HepG2 (cell line): ENCODE data around the gene CAPN10. TPM values are rescaled to one million over a fixed set of nuclear protein-coding genes. Genes with fewer than 3 reads are reported as not detected.

Experiments used
- ESRRA ChIP-seq: sonication (generic); formaldehyde crosslinking; IDR thresholded peaks from 2 replicates; pipeline ENCODE4 v1.5.1; 2020; ENCODE audit warnings: mild to moderate bottlenecking, low read depth, missing genetic modification reagents
- HMGA1 ChIP-seq: sonication (generic); formaldehyde crosslinking; conservative IDR thresholded peaks from 2 replicates; pipeline ENCODE4 v1.4.0; 2020; ENCODE audit warnings: missing genetic modification reagents
- KDM1A ChIP-seq: IDR thresholded peaks from 2 replicates; pipeline ENCODE4 v1.6.1; 2016; ENCODE audit warnings: missing compliant biosample characterization
- KMT2B ChIP-seq: IDR thresholded peaks from 2 replicates; pipeline ENCODE4 v1.6.1; 2016; ENCODE audit warnings: missing genetic modification reagents, missing compliant biosample characterization
- MIXL1 ChIP-seq: IDR thresholded peaks from 2 replicates; pipeline ENCODE4 v1.6.1; 2016
- NCOA2 ChIP-seq: sonication (generic); formaldehyde crosslinking; IDR thresholded peaks from 2 replicates; pipeline ENCODE4 v1.8.0; 2022; ENCODE audit warnings: inconsistent platforms
- PCBP1 ChIP-seq: fragments of 200-400 bp; formaldehyde crosslinking; IDR thresholded peaks from 2 replicates; pipeline ENCODE4 v1.6.1; 2017; ENCODE audit warnings: mild to moderate bottlenecking, low read depth, low read length, borderline replicate concordance
- SUZ12 ChIP-seq: fragments of 150-350 bp; IDR thresholded peaks from 2 replicates; pipeline ENCODE4 v1.6.1; 2014; ENCODE audit warnings: low read depth, low read length
- TGIF2 ChIP-seq: IDR thresholded peaks from 2 replicates; pipeline ENCODE4 v1.6.1; 2016; ENCODE audit warnings: control low read depth, missing compliant biosample characterization
- ZNF780A ChIP-seq: sonication (generic); formaldehyde crosslinking; IDR thresholded peaks from 2 replicates; pipeline ENCODE4 v1.8.0; 2022; ENCODE audit warnings: mild to moderate bottlenecking, missing genetic modification reagents, moderate library complexity
- polyA plus RNA-seq, 8 experiments: library from polyadenylated mRNA; depleted of rRNA in 3 of 8; stranded (reverse) in 7 of 8; unstranded in 1 of 8; fragments of >200 nt; fragmentation: Illumina TruSeq in 4 of 8; extraction: Trizol in 4 of 8; gene quantifications; 2 replicates each; pipeline versions ENCODE4 v1.2.1 to v1.2.3, GENCODE V29; 2011 to 2016; ENCODE audit warnings: low read depth in 4 of 8, missing spikeins in 1 of 8, mixed read lengths in 1 of 8; ENCODE audit not compliant: insufficient read depth in 1 of 8
- total RNA-seq, 5 experiments: library from RNA; depleted of rRNA; stranded (reverse); fragments of >200 nt; fragmentation: Illumina TruSeq; extraction: Trizol; gene quantifications; 2 replicates each; pipeline ENCODE4 v1.2.3, GENCODE V29; 2016; ENCODE audit warnings: low read depth in 1 of 5
- TF ChIP-seq, protein P1 (sequence below): sonication (generic); formaldehyde crosslinking; IDR thresholded peaks from 2 replicates; pipeline ENCODE4 v1.8.1; 2023; ENCODE audit warnings: mild to moderate bottlenecking, moderate library complexity, missing genetic modification reagents
- TF ChIP-seq, protein P2 (sequence below): sonication (generic); formaldehyde crosslinking; IDR thresholded peaks from 2 replicates; pipeline ENCODE4 v1.4.0; 2020; ENCODE audit warnings: missing genetic modification reagents, borderline replicate concordance
- TF ChIP-seq, protein P3 (sequence below): IDR thresholded peaks from 2 replicates; pipeline ENCODE4 v1.4.0; 2020; ENCODE audit warnings: mild to moderate bottlenecking, missing genetic modification reagents

CAPN10 gene
- total and polyA plus RNA-seq, 2 of the 13 experiments (the other 11 are each of a cell fraction or from before 2014, with no cell fraction given): 27.6 to 32.4 TPM

DNA sequence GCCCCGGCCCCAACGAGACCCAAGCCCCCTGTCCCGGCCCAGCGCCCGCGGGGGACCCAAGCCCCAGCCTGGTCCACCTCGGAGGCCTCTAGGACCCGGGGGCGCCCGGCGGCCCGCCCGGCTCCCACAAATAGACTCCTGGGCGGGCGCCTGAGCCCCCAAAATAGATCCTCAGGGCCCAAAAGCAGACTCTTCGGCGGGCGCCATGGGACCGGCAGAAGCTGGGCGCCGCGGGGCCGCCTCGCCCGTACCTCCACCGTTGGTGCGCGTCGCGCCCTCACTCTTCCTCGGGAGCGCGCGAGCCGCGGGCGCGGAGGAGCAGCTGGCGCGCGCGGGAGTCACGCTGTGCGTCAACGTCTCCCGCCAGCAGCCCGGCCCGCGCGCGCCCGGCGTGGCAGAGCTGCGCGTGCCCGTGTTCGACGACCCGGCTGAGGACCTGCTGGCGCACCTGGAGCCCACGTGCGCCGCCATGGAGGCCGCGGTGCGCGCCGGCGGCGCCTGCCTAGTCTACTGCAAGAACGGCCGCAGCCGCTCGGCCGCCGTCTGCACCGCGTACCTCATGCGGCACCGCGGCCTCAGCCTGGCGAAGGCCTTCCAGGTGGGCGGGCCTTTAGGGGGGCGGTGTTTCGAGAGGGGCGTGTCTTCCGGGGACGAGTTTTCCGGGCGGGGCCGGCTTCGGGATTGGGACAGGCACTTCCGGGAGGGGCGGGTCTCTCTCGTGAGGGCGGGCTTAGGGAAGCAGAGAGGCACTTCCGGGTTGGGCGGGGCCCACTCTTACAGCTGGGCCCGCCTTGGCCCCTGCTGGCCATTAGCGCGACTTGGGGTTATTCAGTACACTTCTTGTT lies 25.8 kb upstream of the CAPN10 start (continued):
- TF ChIP-seq, protein P1, sequence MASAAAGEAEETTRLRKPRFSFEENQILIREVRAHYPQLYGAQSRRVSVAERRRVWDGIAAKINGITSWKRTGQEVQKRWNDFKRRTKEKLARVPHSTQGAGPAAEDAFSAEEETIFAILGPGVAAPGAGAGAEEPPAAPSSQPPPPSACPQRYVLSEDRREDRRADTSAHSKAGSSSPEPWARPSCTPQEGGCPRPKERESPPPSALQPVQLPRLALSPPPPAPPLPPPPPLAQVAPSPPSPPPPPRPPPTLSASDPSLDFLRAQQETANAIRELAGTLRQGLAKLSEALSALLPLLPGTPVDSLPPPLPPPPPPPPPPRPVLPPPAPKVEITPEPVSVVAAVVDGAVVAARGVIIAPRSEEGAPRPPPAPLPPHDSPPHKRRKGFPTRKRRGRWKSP: peak; percentile 82
- no peak; the same call in 1 of the 2 replicates for TF ChIP-seq NCOA2 (CRISPR knock-in tag)
- peak; percentile 97 for TF ChIP-seq PCBP1
- TF ChIP-seq, protein P2, sequence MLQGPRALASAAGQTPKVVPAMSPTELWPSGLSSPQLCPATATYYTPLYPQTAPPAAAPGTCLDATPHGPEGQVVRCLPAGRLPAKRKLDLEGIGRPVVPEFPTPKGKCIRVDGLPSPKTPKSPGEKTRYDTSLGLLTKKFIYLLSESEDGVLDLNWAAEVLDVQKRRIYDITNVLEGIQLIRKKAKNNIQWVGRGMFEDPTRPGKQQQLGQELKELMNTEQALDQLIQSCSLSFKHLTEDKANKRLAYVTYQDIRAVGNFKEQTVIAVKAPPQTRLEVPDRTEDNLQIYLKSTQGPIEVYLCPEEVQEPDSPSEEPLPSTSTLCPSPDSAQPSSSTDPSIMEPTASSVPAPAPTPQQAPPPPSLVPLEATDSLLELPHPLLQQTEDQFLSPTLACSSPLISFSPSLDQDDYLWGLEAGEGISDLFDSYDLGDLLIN (CRISPR knock-in tag): no peak
- TF ChIP-seq, protein P3, sequence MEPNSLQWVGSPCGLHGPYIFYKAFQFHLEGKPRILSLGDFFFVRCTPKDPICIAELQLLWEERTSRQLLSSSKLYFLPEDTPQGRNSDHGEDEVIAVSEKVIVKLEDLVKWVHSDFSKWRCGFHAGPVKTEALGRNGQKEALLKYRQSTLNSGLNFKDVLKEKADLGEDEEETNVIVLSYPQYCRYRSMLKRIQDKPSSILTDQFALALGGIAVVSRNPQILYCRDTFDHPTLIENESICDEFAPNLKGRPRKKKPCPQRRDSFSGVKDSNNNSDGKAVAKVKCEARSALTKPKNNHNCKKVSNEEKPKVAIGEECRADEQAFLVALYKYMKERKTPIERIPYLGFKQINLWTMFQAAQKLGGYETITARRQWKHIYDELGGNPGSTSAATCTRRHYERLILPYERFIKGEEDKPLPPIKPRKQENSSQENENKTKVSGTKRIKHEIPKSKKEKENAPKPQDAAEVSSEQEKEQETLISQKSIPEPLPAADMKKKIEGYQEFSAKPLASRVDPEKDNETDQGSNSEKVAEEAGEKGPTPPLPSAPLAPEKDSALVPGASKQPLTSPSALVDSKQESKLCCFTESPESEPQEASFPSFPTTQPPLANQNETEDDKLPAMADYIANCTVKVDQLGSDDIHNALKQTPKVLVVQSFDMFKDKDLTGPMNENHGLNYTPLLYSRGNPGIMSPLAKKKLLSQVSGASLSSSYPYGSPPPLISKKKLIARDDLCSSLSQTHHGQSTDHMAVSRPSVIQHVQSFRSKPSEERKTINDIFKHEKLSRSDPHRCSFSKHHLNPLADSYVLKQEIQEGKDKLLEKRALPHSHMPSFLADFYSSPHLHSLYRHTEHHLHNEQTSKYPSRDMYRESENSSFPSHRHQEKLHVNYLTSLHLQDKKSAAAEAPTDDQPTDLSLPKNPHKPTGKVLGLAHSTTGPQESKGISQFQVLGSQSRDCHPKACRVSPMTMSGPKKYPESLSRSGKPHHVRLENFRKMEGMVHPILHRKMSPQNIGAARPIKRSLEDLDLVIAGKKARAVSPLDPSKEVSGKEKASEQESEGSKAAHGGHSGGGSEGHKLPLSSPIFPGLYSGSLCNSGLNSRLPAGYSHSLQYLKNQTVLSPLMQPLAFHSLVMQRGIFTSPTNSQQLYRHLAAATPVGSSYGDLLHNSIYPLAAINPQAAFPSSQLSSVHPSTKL (CRISPR knock-in tag): no peak; the same call in 1 of the 2 replicates
- TF ChIP-seq KMT2B (CRISPR knock-in tag): peak; percentile 22; the same call in 1 of the 2 replicates
- no peak for TF ChIP-seq ZNF780A
- TF ChIP-seq HMGA1 (CRISPR knock-in tag): no peak
- TF ChIP-seq ESRRA (CRISPR knock-in tag): no peak
- peak; percentile 5; the same call in 1 of the 2 replicates for TF ChIP-seq MIXL1 (CRISPR knock-in tag)
- no peak for TF ChIP-seq KDM1A
- TF ChIP-seq SUZ12: no peak
- TF ChIP-seq TGIF2 (CRISPR knock-in tag): 0 out of 2 replicates have a peak, but pooled peaks have one; percentile 10
